ENCODE results near the gene NINJ2.

Gene NINJ2

DNA sequence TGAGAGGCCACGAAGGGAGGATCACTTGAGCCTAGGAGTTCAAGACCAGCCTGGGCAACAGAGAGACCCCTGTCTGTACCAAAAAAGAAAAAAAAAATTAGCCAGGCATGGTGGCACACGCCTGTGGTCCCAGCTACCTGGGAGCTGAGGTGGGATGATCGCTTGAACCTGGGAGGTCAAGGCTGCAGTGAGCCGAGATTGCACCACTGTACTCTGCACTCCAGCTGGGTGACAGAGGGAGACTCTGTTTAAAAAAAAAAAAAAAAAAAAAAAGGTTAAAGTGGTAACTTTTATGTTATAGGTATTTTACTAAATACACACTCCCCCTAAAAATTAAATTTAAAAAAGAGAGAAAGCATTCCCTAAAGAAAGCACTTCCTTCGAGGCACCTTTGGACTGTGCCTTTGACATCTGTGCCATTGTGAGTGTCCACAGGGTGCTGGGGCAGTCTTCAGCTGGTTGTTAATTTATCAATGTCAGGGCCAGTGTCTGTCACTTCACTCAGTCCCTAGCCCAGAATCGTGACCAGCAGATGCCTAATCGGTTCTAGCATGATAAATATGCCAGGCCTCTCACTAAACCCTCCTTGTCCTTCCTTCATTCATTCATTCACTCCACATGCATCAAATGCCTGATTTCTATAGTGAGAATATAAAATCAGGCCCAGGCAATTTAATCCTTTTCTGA, 140.4 kb downstream of the NINJ2 start:
- DNase-seq = no peak

DNA sequence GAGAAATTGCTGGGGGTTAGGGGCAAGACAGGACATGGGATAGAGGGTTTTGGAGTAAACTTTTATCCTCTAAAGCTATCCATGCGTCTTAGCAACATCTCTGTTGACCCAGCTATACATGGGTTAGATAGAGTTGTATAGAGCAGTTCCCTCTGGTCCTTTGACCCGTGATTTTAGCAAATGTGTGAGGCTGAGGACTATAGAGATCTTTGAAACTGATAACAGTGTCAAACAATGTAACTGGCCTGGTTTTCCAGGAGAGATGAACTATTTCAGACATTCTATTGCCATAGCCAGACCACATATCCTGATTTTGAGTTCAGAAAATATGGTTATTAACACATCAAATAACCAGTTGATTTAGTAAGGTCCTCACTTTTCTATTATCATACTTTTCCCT, 143.1 kb downstream of the NINJ2 start:
- DNase-seq = no peak

DNA sequence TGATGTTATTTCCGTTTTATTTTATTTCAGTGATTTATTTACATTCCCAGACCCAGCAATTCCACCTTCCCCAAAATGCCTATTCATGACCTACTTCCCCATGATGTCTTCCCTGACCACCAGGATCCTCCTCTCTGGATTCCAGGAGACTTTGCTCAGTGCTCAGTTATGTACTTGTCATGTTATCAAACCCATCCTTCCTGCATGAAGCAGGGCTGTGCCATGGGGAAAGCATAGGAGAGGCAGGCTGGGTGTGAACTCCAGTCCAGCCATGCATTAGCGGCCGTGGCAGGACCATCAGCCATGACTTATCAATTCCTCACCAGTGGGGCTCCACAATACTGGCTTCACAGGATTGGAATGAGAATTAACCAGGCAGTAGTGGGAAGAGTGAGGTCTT, 145.7 kb downstream of the NINJ2 start:
- no peak for DNase-seq
